ENCODE measurements around the gene CAMSAP1.

Gene CAMSAP1

DNA sequence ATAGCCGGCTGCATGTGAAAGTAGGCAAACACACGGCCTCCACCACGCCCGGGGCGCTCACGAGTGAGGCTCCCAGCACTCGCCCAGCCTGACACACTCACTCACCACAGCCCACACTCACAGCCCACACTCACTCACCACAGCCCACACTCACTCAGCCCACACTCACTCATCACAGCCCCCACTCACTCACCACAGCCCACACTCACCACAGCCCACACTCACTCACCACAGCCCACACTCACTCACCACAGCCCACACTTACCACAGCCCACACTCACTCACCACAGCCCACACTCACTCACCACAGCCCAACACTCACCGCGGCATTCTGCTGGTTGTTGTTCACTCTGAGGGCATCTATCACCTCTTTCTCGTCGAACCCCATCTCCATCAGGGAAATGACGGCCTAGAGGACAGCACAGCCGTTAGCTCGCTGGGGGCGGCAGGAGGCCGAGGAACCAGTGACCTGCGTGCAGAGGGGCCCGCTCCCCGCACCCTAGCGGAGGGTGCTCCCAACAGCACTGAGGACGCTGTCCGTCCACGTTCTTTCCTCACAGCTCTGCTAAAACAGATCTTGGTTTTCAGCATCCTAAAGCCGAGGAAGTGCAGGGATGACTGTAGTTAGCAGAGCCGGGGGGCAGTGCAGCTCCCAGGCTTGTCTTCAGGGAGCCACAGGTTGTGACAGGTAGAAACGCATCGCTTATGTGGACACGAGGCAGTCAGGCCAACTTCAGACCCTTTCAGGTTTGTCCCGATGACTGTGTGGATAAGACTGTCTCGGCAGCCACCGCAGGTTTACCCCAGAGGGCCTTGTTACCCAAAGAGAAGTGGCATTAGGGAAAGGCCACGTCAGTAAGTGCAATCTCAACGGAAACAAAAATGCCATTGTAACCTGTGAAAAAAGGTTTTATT is 32.3 kb upstream of the CAMSAP1 start:
- DNase-seq (ENCODE audit: low read depth) = peak; percentile 18

DNA sequence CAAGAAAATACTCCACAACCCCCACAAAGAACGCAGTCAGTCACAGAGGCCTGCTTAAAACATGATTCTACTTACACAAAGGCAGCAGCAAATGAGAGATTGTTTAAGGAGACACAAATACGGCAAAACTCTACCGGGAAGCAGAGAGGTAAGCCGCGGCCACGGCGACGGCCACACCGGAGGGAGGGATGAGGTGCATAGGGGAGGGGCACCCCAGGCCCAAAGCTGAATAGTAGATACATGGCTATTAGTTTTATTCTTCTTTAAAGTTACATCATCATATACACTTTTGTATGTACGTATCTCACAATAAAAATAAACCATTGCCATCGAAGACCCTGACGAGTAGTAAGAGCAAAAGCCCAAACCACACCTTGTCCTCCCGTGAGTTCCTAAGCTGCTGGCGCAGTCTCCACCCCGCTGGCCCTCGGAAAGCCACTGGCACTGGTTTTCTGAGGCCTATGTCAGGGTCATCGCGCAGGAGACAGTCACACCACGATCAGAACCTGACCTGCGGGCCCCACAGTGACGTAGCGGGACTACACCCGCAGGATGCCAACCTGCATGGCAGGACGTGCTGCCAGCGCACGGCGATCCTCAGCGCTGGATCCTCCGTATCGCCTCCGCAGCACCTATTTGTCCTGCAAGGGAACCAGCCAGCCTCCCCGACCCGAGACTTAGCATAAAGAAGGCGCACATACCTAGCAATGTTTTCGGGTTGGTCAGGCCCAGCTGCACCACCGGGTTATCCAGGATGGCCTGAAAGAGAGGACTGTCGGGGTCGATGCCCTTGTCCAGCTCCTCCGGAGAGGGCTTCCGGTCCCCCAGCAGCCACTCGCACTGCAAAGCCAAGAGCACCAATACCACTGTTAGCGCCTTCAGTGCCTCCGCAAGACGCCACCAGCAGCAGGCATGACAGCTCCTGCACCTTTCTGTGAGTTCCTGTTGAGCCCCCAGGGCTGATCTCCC is 30.5 kb upstream of the CAMSAP1 start:
- no peak for DNase-seq (ENCODE audit: low read depth)

- DNase-seq (ENCODE audit: low read depth) = no peak
These were observed 25.8 kb upstream of the CAMSAP1 start for GRCh38 chr9:135933114-135933513.

GRCh38 chr9:135932656-135933055 is 25.3 kb upstream of the CAMSAP1 start:
- no peak for DNase-seq (ENCODE audit: low read depth)

- no peak for DNase-seq (ENCODE audit: low read depth)
These were observed 24.0 kb upstream of the CAMSAP1 start for GRCh38 chr9:135931349-135931820.

DNA sequence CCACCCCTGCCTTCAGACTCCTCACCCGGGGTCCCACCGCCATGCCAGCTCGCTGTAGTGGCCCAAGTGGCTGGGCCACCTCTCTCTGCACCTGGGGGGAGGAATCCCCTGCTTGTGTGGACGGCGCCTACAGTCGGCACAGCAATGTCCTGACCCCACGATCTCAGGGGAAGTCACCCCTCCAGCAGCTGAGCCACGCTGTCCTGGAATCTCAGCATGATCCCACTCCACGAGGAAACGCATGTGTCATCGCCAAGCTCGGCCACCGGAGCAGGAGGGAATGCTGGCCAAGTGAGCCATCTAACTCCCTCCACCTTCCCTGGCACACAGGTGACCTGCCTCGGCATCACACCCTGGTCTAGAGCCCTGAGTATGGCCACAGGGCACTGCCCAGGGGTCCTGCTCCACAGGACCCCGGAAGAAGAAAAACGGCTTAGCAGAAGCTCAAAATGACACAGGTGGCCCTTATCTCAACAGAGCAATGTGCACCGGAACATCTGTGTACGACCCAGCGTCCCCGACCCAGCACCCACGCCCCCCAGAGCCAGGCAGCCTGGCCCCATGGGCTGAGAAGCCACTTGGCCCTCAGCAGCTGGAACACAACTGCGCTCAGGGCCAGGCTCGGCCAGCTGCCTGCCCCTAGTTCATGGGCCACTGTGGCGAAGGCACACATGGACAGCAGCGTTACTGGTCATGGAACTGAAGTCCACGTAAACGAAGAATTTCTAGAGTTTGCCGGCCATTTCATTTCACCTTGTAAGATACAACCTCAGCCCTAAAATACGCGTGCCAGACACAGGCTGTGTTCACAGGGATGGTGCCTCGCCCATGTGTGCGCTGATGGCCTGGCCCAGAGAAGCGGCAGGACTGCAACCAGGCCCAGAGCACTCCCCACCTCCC is 23.4 kb upstream of the CAMSAP1 start:
- no peak for DNase-seq (ENCODE audit: low read depth)

GRCh38 chr9:135929656-135930445 is 22.5 kb upstream of the CAMSAP1 start:
- DNase-seq (ENCODE audit: low read depth) = no peak

GRCh38 chr9:135928731-135929655 is 21.6 kb upstream of the CAMSAP1 start:
- DNase-seq (ENCODE audit: low read depth) = no peak

- DNase-seq (ENCODE audit: low read depth) = no peak
These were observed 20.9 kb upstream of the CAMSAP1 start for GRCh38 chr9:135928074-135928730.

- no peak for DNase-seq (ENCODE audit: low read depth)
These were observed 20.1 kb upstream of the CAMSAP1 start for GRCh38 chr9:135927195-135928013.

DNA sequence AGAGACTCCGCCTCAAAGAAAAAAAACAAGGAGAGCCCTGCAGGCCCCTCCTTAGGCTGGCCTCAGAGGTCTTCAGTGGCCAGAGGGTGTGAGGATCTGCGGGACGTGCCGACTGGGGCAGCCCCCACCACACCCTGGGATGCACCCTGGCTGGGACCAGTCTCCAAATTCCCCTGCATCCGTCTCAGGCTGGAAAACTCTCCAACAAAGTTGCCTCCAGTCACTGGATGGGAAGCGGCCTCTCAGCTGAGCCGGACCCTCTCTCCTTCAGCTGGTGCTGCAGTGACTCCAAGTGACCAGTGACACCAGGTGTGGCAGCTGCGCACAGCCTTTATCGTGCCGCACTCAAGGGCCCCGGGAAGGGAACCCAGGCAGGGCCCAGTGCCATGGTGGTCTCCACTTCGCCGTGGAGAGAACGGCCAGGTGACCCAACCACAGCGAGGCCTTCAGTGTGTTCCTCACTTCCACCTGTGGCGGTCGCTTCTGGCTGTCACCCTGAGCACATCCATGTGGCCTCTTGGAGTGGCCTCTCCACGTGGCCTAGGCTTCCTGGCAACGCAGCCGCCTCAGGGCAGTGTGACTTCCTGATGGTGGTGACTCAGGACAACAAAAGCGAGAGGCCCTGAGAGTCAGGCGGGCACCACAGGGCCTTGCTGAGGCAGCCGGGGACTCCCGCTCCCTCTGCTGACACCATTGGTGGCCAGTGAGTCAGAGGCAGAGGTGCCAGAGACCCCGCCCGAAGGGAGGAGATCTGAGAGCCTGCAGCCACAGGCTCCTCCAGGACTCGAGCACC is 19.3 kb upstream of the CAMSAP1 start:
- DNase-seq (ENCODE audit: low read depth) = no peak

GRCh38 chr9:135925496-135926133 is 18.3 kb upstream of the CAMSAP1 start:
- DNase-seq (ENCODE audit: low read depth) = no peak

DNA sequence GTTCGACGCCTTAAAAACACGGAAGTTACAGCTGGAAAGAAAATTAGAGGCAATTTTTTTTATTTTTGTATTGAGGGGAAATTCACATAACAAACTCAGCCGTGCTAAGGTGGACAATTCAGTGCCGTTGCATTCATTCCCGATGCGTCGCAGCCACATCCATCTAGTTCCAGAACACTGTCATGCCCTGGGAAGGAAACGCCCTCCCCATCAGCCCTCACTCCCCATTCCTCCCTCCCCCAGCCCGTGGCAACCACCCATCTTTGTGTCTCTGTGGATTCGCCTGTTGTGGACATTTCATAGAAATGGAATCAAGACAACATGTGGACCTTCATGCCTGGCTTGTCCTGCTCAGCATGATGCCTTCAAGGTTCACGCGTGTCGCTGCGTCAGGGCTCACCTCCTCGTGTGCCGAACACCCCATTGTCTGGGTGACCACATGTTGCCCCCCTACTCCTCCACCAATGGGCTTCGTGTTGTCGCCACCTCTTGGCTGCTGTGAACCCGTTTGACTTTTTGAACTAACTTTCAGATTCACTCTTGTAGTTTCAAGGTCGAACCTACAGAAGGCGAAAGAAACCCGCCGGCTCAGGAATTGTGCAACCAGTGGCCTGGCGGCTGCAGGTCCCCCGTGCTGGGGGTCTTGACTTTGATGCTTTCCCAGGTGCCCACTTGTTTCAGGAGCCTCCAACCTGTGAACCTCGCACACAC is 17.4 kb upstream of the CAMSAP1 start:
- no peak for DNase-seq (ENCODE audit: low read depth)

- no peak for DNase-seq (ENCODE audit: low read depth)
These were observed 16.2 kb upstream of the CAMSAP1 start for GRCh38 chr9:135923508-135923907.

DNA sequence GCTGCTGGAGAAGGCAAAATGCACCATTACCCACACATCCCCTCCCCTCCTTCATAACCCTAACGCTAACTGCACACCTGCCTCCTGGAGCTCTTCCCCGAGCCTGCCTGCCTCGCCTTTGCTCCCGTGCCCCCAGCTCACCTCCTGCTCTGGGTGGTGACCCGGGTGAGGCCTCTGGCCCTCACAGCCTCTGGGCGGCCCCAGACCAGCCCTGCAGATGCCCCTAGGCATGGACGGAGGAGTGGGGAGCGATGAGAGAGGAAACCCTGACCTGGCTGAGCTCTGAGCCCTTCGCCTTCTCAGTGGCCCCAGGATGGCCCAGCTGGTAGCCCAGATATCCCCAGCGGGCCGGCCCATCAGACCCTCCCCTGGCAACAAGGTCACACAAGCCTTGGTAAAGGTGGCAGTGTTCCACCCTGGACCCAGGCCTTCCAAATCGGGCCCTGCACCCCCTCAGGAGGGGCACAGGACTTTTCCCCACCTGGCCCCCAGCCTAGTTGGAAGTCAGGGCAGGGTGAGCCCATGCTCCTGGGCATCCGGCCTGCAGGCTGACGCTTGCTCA is 14.5 kb upstream of the CAMSAP1 start:
- DNase-seq (ENCODE audit: low read depth) = no peak

Measured in activated T-helper 1 cell treated with Interleukin-2 at 50 U/mL for 16 hours (primary cell).